Measurements from ENCODE around the gene ZGLP1.

DNA sequence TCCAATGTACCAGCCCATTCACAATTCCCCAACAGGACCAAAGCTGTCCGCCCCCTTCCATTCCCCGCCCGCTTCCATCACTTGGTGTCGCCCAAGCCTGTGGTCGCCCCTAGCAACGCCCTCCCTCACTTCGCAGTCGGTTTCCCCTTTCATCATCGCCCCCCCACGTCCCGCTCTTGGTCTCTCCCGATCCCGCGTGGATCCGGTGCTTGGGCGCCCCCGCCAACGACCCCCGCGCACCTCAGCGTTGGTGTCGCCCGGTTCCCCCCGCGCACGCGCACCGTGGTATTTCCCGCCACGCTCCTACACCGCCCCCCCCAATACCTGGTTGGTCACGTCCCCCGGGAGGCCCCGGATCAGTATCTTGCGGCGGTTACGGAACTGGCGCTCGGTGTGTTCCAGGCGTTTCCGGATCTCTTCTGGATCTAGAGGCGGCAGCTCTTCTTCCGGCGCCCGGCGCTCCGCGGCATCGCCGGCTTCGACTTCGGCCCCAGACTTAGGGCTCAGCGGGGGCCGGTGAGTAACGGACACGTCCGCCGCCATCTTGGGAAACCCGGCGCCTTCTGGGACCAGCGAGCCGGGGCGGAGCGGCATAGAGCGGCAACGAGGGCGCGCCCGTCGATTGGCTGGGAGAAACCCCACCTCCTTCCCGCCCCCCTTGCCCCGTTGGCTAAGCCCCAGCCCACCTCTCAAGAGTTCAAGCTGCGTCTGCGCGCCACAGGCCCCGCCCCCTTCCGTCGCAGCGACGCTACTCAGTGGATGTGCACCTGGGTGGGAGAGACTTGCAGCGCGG, 23.5 kb upstream of the ZGLP1 start, which contains the start of gene RAVER1:
- TF ChIP-seq, protein P1, sequence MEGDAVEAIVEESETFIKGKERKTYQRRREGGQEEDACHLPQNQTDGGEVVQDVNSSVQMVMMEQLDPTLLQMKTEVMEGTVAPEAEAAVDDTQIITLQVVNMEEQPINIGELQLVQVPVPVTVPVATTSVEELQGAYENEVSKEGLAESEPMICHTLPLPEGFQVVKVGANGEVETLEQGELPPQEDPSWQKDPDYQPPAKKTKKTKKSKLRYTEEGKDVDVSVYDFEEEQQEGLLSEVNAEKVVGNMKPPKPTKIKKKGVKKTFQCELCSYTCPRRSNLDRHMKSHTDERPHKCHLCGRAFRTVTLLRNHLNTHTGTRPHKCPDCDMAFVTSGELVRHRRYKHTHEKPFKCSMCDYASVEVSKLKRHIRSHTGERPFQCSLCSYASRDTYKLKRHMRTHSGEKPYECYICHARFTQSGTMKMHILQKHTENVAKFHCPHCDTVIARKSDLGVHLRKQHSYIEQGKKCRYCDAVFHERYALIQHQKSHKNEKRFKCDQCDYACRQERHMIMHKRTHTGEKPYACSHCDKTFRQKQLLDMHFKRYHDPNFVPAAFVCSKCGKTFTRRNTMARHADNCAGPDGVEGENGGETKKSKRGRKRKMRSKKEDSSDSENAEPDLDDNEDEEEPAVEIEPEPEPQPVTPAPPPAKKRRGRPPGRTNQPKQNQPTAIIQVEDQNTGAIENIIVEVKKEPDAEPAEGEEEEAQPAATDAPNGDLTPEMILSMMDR (conservative IDR thresholded peaks at IDR 0.05; ENCODE audit: low read length): no peak
- TF ChIP-seq EZH2phosphoT487 (IDR thresholded peaks at IDR 0.05; ENCODE audit: borderline replicate concordance, low read depth, low read length): no peak

All from OCI-LY7 (cell line).